Measurements from ENCODE around the gene AQP12A.

Gene AQP12A

GRCh38 chr2:240716130-240716798, 24.6 kb downstream of the AQP12A start:
- TF ChIP-seq POLR2A (IDR thresholded peaks at IDR 0.05; ENCODE audit: low read length) (no peak), GATA1 (IDR thresholded peaks at IDR 0.05; ENCODE audit: low read depth, low read length) (no peak)
- no peak for DNase-seq

DNA sequence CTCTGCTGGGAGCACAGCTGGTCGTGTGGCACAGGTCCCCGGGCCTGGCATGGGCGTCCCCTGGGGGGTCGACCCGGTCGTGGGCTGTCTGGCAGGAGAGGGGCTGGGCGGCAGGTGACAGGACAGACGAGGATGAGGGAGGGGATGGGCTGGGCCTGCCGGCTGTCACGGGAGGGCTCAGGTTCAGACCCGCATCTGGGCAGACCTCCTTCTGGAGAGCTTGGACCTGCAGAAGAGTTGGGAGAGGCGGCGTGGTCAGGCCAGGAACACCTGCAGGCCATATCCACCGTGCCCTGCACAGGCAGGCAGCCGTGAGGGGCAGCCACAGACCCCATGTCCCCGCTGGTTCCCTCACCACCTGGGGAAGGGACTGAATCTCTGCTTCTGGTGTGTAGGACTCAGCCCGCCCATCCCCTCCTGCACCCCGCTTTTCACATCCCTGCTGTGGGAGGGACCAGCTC, 25.5 kb downstream of the AQP12A start:
- no peak for DNase-seq
- no peak for TF ChIP-seq GATA1 (IDR thresholded peaks at IDR 0.05; ENCODE audit: low read depth, low read length)
- no peak for TF ChIP-seq POLR2A (IDR thresholded peaks at IDR 0.05; ENCODE audit: low read length)

DNA sequence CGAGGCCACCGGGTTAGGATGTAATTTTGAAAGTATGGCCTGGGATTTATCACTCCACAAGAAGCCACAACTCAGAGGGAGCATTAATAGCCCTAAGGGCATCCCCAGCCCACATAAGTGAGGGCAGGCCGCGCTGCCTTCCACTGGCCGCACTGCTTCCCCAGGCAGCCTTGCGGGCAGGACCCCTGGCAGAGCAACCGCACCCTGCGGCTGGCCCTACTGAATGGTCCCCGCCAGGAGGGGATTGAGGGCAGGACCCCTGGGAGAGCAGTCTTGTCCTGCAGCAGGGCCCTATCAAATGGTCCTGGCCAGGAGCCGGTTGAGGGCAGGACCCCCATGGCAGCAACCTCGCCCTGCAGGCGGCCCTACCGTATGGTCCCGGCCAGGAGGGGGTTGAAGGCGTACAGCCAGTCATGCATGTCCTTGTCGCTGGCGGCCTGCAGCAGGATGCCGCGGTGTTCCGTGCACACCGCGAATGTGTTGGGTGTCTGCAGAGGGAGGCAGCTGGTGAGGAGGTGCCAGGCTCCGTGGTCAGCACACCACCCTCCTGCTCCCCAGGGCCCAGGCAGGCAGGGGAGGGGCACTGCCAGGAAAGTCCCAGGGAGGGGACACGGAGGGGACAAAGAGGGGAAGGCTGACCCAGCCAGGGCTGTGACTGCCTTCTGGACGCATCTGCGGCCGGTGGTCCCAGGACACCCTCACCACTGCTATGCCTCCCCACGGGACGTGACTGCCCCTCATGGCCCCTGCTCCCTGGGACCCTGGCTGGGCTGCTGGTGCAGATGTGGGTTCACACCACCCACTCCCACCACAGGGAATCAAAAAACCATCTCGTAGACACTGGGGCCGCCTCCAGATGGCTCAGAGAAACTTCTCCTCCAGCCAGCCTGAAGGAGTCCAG, 26.3 kb downstream of the AQP12A start:
- TF ChIP-seq GATA1 (IDR thresholded peaks at IDR 0.05; ENCODE audit: low read depth, low read length) (no peak), POLR2A (IDR thresholded peaks at IDR 0.05; ENCODE audit: low read length) (no peak)
- DNase-seq = no peak

GRCh38 chr2:240718896-240719490, 27.3 kb downstream of the AQP12A start:
- TF ChIP-seq POLR2A (IDR thresholded peaks at IDR 0.05; ENCODE audit: low read length) (no peak), GATA1 (IDR thresholded peaks at IDR 0.05; ENCODE audit: low read depth, low read length) (no peak)
- no peak for DNase-seq

- TF ChIP-seq POLR2A (IDR thresholded peaks at IDR 0.05; ENCODE audit: low read length) (no peak), GATA1 (IDR thresholded peaks at IDR 0.05; ENCODE audit: low read depth, low read length) (no peak)
- DNase-seq = no peak
Measured at GRCh38 chr2:240719676-240720545, 28.2 kb downstream of the AQP12A start.

GRCh38 chr2:240720686-240721595, 29.3 kb downstream of the AQP12A start:
- TF ChIP-seq POLR2A (IDR thresholded peaks at IDR 0.05; ENCODE audit: low read length) (no peak), GATA1 (IDR thresholded peaks at IDR 0.05; ENCODE audit: low read depth, low read length) (no peak)
- DNase-seq = no peak

DNA sequence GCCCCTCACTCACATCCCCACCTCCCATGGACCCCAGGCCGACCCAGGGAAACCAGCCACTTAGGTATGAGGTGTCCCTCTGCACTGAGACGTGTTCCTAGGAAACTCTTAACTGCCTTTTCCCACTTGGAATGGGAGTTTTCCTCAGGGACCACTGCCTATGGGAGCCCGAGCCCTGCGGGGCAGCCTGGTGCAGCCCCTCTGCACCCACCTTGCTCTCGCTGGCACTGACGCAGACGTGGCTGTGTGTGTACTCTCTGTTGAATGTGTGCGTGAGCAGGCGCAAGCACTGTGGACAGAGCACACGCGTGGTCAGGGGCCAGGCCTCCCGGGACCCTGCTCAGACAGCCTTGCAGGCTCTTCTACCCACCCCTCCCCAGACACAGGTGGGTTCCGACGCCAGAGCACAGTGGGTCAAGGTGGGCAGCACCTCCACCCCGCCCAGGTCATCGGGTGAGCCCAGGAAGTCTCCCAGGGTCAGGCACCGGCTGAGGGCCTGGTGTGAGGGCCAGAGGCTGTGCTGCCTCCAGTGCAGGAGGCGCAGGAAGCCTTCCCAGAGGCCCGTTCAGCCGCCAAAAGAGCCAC, 30.0 kb downstream of the AQP12A start:
- no peak for DNase-seq
- no peak for TF ChIP-seq POLR2A (IDR thresholded peaks at IDR 0.05; ENCODE audit: low read length)
- TF ChIP-seq GATA1 (IDR thresholded peaks at IDR 0.05; ENCODE audit: low read depth, low read length) = no peak

DNA sequence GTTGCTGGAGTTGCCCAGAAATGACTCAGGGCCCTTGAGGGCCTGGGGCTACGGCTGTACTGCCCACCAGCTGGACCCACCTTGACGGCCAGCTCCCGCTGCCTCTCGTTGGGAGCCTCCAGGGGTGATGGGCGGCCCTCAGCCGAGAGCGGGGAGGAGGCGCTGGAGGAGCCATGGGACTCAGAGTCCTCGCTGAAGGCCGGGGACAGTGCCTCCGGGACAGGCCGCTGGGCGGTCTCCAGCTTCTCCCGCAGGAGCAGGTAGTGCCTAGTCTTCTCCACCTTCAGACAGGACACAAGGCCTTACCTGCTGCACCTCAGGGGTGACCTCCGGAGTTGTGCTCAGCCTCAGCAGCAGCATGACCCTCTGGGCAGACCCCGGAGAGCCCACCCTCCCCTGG, 30.7 kb downstream of the AQP12A start:
- TF ChIP-seq GATA1 (IDR thresholded peaks at IDR 0.05; ENCODE audit: low read depth, low read length) = no peak
- no peak for DNase-seq

DNA sequence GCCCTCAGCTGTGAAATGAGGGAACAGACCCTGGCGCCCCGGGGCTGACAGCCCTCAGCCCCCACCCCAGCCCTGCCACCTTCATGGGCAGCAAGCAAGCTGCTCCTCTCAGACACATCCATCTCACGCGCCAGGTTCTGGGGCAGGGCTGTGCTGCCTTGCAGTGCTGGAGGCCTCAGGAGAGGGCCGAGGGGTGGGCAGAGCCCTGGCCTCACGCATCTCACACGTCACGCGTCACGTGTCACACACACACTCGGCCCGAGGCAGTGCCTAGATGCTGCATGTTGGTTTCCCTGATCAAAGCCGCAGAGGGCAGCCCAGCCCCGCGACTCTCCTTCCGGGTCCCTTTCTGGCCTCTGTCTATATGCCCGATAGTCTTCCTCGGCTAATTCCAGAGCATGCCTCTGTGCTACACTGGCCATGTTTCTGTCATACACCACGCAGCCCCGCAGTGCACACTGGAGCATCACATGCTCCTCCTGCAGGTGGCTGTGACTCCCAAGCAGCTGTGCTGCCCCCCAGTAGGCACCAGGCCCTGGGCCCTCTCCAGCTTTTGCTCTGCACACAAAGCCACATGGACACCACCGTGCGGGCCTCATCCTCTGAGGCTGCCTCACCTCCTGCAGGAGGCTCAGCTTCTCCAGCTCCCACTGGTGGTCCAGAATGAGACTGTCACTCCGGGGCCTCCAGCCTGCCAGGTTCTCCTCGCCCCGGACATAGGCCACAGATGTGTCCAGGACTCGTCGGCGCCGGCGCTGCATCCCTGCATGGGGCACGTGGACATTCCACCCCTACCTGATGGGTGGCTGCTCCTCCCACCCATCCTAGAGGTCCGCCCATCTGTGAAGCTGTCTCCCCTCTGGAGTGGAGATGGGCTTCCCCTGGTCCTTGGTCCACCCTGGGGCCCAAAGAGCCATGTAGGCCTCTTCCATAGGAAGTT, 31.4 kb downstream of the AQP12A start:
- no peak for DNase-seq
- no peak for TF ChIP-seq GATA1 (IDR thresholded peaks at IDR 0.05; ENCODE audit: low read depth, low read length)

DNA sequence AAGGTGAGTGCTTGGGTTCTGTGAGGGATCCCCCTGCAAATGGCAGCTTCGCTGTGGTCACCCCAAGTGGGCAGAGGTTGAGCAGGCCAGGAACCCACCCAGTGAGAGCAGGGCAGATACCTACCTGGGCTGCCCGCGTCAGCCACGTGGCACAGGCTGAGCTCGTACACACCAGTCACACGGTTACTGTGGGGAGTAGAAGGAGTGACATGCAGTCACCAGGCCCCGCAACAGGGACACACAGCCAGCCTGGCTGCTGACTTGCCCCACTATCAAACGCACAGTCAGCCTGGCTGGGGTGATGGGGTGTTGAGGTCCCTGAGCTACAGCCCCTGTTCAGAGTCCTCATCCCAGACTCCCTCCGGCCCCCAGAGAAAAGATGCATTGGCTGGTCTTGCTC, 32.2 kb downstream of the AQP12A start:
- no peak for TF ChIP-seq POLR2A (IDR thresholded peaks at IDR 0.05; ENCODE audit: low read length)
- DNase-seq = no peak

GRCh38 chr2:240724431-240724830, 32.8 kb downstream of the AQP12A start:
- DNase-seq = no peak

More at GRCh38 chr2:240724431-240724830, 32.8 kb downstream of the AQP12A start:
- TF ChIP-seq POLR2A (IDR thresholded peaks at IDR 0.05; ENCODE audit: low read length) (no peak), GATA1 (IDR thresholded peaks at IDR 0.05; ENCODE audit: low read depth, low read length) (no peak)
